K562 (cell line): ENCODE results near the gene PPM1L. TPM values are rescaled to one million over a fixed set of nuclear protein-coding genes. Genes with fewer than 3 reads are reported as not detected.

ENCODE experiments used
- ATAC-seq: fragments of 200-7000 bp; cut with Tn5 transposase; 3 replicates; pipeline ENCODE4 v1.9.1; 2020; ENCODE audit warnings: moderate library complexity
- BruUV-seq: library from RNA; stranded (reverse); fragments of 400-500 nt; replicated peaks from 2 replicates; lab custom pipeline; 2021; lab: Mats Ljungman, UMichigan
- CTCF ChIA-PET: fragments of 300-600 bp; formaldehyde crosslinking; extraction: SDS; loops from one replicate; lab custom pipeline; 2021; ENCODE audit warnings: low intra/inter-chr PET ratio; lab: Yijun Ruan, JAX
- POLR2A ChIA-PET: fragments of 300-600, 350-650 bp; sonication (Branson Sonifier 250); formaldehyde crosslinking; extraction: SDS; loops from one replicate; lab custom pipeline; 2021; ENCODE audit warnings: antibody characterized with exemption, inconsistent platforms; lab: Yijun Ruan, JAX
- DNase-seq, 4 experiments: peaks; one replicate each; pipeline versions ENCODE4 v3.0.0 to v3.0.0-alpha.2; 2011 to 2018; ENCODE audit warnings: low spot score in 3 of 4, mixed read lengths in 3 of 4; ENCODE audit errors: extremely low read depth in 1 of 4
- FAIRE-seq: peaks from 2 replicates; lab custom pipeline; 2011; peaks lifted over from hg19 to GRCh38; lab: Jason Lieb, UNC
- H2AFZ ChIP-seq: 2 replicates; pipeline ENCODE4 v1.6.0; 2011; ENCODE audit warnings: low read depth, low read length, control low read depth, inconsistent platforms
- H3K27ac ChIP-seq: fragments of 200-600 bp; 3 replicates; pipeline ENCODE4 v1.8.0; 2011; ENCODE audit warnings: low read depth, mild to moderate bottlenecking, control low read depth, inconsistent platforms, low read length, moderate library complexity, mixed read lengths; ENCODE audit errors: extremely low read depth
- H3K27me3 ChIP-seq, 2 experiments: fragments of 300-600 bp in 1 of 2; 2 replicates in 1 of 2; 3 replicates in 1 of 2; pipeline versions ENCODE4 v1.6.0 to v1.8.0; 2011; ENCODE audit warnings: inconsistent platforms in 2 of 2, low read length in 2 of 2, mild to moderate bottlenecking in 1 of 2, mixed read lengths in 1 of 2, moderate library complexity in 1 of 2; ENCODE audit not compliant: control insufficient read depth in 2 of 2, insufficient read depth in 2 of 2
- H3K36me3 ChIP-seq: fragments of 300-600 bp; 3 replicates; pipeline ENCODE4 v1.8.0; 2011; ENCODE audit warnings: mild to moderate bottlenecking, low read length, inconsistent platforms; ENCODE audit not compliant: control insufficient read depth, insufficient read depth
- H3K4me1 ChIP-seq, 2 experiments: fragments of 200-600 bp in 1 of 2; replicated peaks in 1 of 2; 2 replicates in 1 of 2; 3 replicates in 1 of 2; pipeline versions ENCODE4 v1.5.1 to v1.8.0; 2011; ENCODE audit warnings: inconsistent platforms in 2 of 2, low read length in 2 of 2, mild to moderate bottlenecking in 1 of 2, mixed read lengths in 1 of 2, moderate library complexity in 1 of 2; ENCODE audit not compliant: control insufficient read depth in 2 of 2, insufficient read depth in 2 of 2
- H3K4me2 ChIP-seq: 2 replicates; pipeline ENCODE4 v1.6.1; 2011; ENCODE audit warnings: low read length, control low read depth, inconsistent platforms, mixed read lengths; ENCODE audit not compliant: insufficient read depth
- H3K4me3 ChIP-seq: fragments of 200-600 bp; sonication (generic), shearing (Covaris generic); 2 replicates; pipeline ENCODE4 v1.5.1; 2016; ENCODE audit warnings: control low read depth, inconsistent platforms
- H3K79me2 ChIP-seq: fragments of 200-600 bp; 3 replicates; pipeline ENCODE4 v1.8.0; 2011; ENCODE audit warnings: low read length, inconsistent platforms; ENCODE audit not compliant: control insufficient read depth, insufficient read depth
- H3K9ac ChIP-seq, 2 experiments: 2 replicates each; pipeline versions ENCODE4 v1.6.0 to v1.6.1; 2011; ENCODE audit warnings: low read depth in 2 of 2, low read length in 2 of 2, control low read depth in 1 of 2, inconsistent platforms in 1 of 2, mild to moderate bottlenecking in 1 of 2, mixed read lengths in 1 of 2; ENCODE audit not compliant: insufficient read depth in 1 of 2
- H3K9me1 ChIP-seq: one replicate; pipeline ENCODE4 v1.6.0; 2011; ENCODE audit warnings: inconsistent platforms, mild to moderate bottlenecking, low read length, moderate library complexity; ENCODE audit not compliant: control insufficient read depth, insufficient read depth
- H3K9me3 ChIP-seq: replicated peaks from 2 replicates; pipeline ENCODE4 v1.5.1; 2011; ENCODE audit warnings: low read depth, low read length, inconsistent platforms; ENCODE audit not compliant: control insufficient read depth, insufficient read depth
- H4K20me1 ChIP-seq: replicated peaks from 2 replicates; pipeline ENCODE4 v1.6.1; 2011; ENCODE audit warnings: low read length, inconsistent platforms, mixed read lengths; ENCODE audit not compliant: control insufficient read depth, insufficient read depth
- AFF1 ChIP-seq, 2 experiments: fragments of 450-650 bp; IDR thresholded peaks; 2 replicates each; pipeline ENCODE4 v1.6.1; 2018; ENCODE audit warnings: mild to moderate bottlenecking in 2 of 2, low read depth in 1 of 2; ENCODE audit not compliant: partially characterized antibody in 2 of 2
- SP2 ChIP-seq: IDR thresholded peaks from 2 replicates; pipeline ENCODE4 v1.6.1; 2011; ENCODE audit warnings: mild to moderate bottlenecking, low read depth, low read length, moderate library complexity; ENCODE audit not compliant: poor library complexity, severe bottlenecking; ENCODE audit errors: extremely low read depth
- TCFL5 ChIP-seq: fragments of 250-450 bp; sonication (Bioruptor Pico); conservative IDR thresholded peaks from 2 replicates; pipeline ENCODE4 v1.6.1; 2021; ENCODE audit warnings: mild to moderate bottlenecking, moderate library complexity, matching md5 sums
- ZNF583 ChIP-seq: fragments of 250-450 bp; sonication (Bioruptor Pico); IDR thresholded peaks from 2 replicates; pipeline ENCODE4 v1.4.0; 2020
- ZNF644 ChIP-seq: fragments of 200-800 bp; sonication (Bioruptor generic); IDR thresholded peaks from 2 replicates; pipeline ENCODE4 v1.6.1; 2016; ENCODE audit warnings: low read depth, missing genetic modification characterization, missing compliant biosample characterization
- ZZZ3 ChIP-seq: fragments of 450-650 bp; IDR thresholded peaks from 2 replicates; pipeline ENCODE4 v1.6.1; 2016; ENCODE audit warnings: antibody characterized with exemption, mild to moderate bottlenecking, moderate library complexity
- WGBS: fragments of 100-300 bp; shearing (Covaris generic); methylation state at CpG from one replicate; pipeline ENCODE4 v1.1.6; 2016; ENCODE audit warnings: low coverage, mixed read lengths; ENCODE audit not compliant: insufficient coverage; ENCODE audit errors: missing lambda C conversion rate; 5-methylcytosine and 5-hydroxymethylcytosine counted together
- in situ Hi-C: fragments of 300-500 bp; cut with MboI; formaldehyde crosslinking; loops from 4 replicates; pipeline ENCODE4 v1.15.0; 2018; ENCODE audit warnings: inconsistent platforms, mixed read lengths
- intact Hi-C: fragments of 100-400 bp; cut with micrococcal nuclease; formaldehyde crosslinking; loops from 2 replicates; pipeline ENCODE4 v1.14.2; 2022
- polyA plus RNA-seq, 8 experiments: library from polyadenylated mRNA; depleted of rRNA in 4 of 8; stranded (reverse) in 5 of 8; unstranded in 3 of 8; fragments of >200 nt; fragmentation: Nextera tagmentation in 2 of 8; fragmentation: Illumina TruSeq in 1 of 8; extraction: Ambion mirVana in 2 of 8; extraction: Trizol in 1 of 8; gene quantifications; 2 replicates each; pipeline versions ENCODE4 v1.2.1 to v1.2.3, GENCODE V29; 2011 to 2014; ENCODE audit warnings: inconsistent platforms in 1 of 8, missing spikeins in 1 of 8
- total RNA-seq, 7 experiments: library from RNA; depleted of rRNA in 6 of 7; stranded (reverse); fragments of >200 nt in 6 of 7; fragmentation: Illumina TruSeq in 2 of 7; extraction: Trizol in 2 of 7; gene quantifications; 2 replicates each; pipeline versions ENCODE4 v1.2.1 to v1.2.3, GENCODE V29; 2011 to 2021; ENCODE audit warnings: low replicate concordance in 1 of 7
- TF ChIP-seq, protein P1 (sequence below): fragments of 250-450 bp; sonication (Bioruptor Pico); IDR thresholded peaks from 2 replicates; pipeline ENCODE4 v1.4.0; 2020

PPM1L gene
- total and polyA plus RNA-seq, 9 of the 15 experiments (the other 6 are each of a cell fraction or from before 2014, with no cell fraction given): 0.01 to 0.41 (median 0.14) TPM

GRCh38 chr3:160841455-160841854, 85.4 kb downstream of the PPM1L start:
- TF ChIP-seq AFF1 (IDR thresholded peaks at IDR 0.05; ENCODE audit: low read depth in 1 of 2, partially characterized antibody in 2 of 2) (no peak), SP2 (no peak), TCFL5 (CRISPR knock-in tag) (no peak), ZNF644 (tag) (no peak), ZNF583 (no peak), ZZZ3 (no peak)
- TF ChIP-seq, protein P1, sequence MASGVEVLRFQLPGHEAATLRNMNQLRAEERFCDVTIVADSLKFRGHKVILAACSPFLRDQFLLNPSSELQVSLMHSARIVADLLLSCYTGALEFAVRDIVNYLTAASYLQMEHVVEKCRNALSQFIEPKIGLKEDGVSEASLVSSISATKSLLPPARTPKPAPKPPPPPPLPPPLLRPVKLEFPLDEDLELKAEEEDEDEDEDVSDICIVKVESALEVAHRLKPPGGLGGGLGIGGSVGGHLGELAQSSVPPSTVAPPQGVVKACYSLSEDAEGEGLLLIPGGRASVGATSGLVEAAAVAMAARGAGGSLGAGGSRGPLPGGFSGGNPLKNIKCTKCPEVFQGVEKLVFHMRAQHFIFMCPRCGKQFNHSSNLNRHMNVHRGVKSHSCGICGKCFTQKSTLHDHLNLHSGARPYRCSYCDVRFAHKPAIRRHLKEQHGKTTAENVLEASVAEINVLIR: no peak
- Histone ChIP-seq H3K36me3 (no peaks in the 10 kb centered on the region), H3K27me3 (no peaks in the 10 kb centered on the region), H3K27ac (no peak overlapping the region), H3K9me1 (no peaks in the 10 kb centered on the region), H2AFZ (no peak overlapping the region), H3K4me1 (no peaks in the 10 kb centered on the region), H3K4me2 (no peak overlapping the region), H3K9ac (no peak overlapping the region), H3K9me3 (no peaks in the 10 kb centered on the region), H3K79me2 (no peaks in the 10 kb centered on the region), H3K4me3 (no peak overlapping the region), H4K20me1 (no peaks in the 10 kb centered on the region)
- ATAC-seq (no peak), DNase-seq (no peak), FAIRE-seq (no peak)
- BruUV-seq: no TSS peak
- POLR2A ChIA-PET: no interaction called here
- in situ Hi-C loops: no loop called here
- CTCF ChIA-PET: no interaction called here
- intact Hi-C loops: no loop called here
- 0% methylated on average over 1 of the region's 1 CpG for WGBS
